HEK293 (cell line): ENCODE measurements around the gene SPON1.

ENCODE experiments used
- KLF7 ChIP-seq: fragments of 450-650 bp; formaldehyde crosslinking; IDR thresholded peaks from 2 replicates; pipeline ENCODE4 v1.5.1; 2016; ENCODE audit warnings: missing biosample characterization, missing genetic modification characterization, borderline replicate concordance
- MYNN ChIP-seq: fragments of 450-650 bp; formaldehyde crosslinking; IDR thresholded peaks from 2 replicates; pipeline ENCODE4 v1.5.1; 2016; ENCODE audit warnings: missing biosample characterization, missing genetic modification characterization, borderline replicate concordance
- PBX3 ChIP-seq: sonication (generic); formaldehyde crosslinking; IDR thresholded peaks from 2 replicates; pipeline ENCODE4 v1.8.1; 2022; ENCODE audit warnings: mild to moderate bottlenecking, moderate library complexity, missing genetic modification reagents
- PRDM10 ChIP-seq: fragments of 450-650 bp; formaldehyde crosslinking; IDR thresholded peaks from 2 replicates; pipeline ENCODE4 v1.5.1; 2016; ENCODE audit warnings: missing biosample characterization, missing genetic modification characterization
- SP7 ChIP-seq: fragments of 450-650 bp; formaldehyde crosslinking; IDR thresholded peaks from 2 replicates; pipeline ENCODE4 v1.5.1; 2016; ENCODE audit warnings: missing biosample characterization, missing genetic modification characterization
- YY2 ChIP-seq: fragments of 450-650 bp; formaldehyde crosslinking; IDR thresholded peaks from 2 replicates; pipeline ENCODE4 v1.5.1; 2016; ENCODE audit warnings: missing biosample characterization, missing genetic modification characterization
- ZBTB11 ChIP-seq: fragments of 450-650 bp; formaldehyde crosslinking; conservative IDR thresholded peaks from 2 replicates; pipeline ENCODE4 v1.5.1; 2016; ENCODE audit warnings: low read depth, missing biosample characterization, missing genetic modification characterization
- ZBTB8A ChIP-seq: fragments of 450-650 bp; formaldehyde crosslinking; IDR thresholded peaks from 2 replicates; pipeline ENCODE4 v1.5.1; 2016; ENCODE audit warnings: missing biosample characterization, missing genetic modification characterization
- ZNF121 ChIP-seq: fragments of 450-650 bp; formaldehyde crosslinking; IDR thresholded peaks from 2 replicates; pipeline ENCODE4 v1.5.1; 2016; ENCODE audit warnings: missing biosample characterization, missing genetic modification characterization
- ZNF2 ChIP-seq: fragments of 450-650 bp; formaldehyde crosslinking; IDR thresholded peaks from 2 replicates; pipeline ENCODE4 v1.5.1; 2016; ENCODE audit warnings: missing biosample characterization, missing genetic modification characterization
- ZNF221 ChIP-seq: fragments of 450-650 bp; formaldehyde crosslinking; IDR thresholded peaks from 2 replicates; pipeline ENCODE4 v1.5.1; 2017; ENCODE audit warnings: missing biosample characterization, missing genetic modification characterization, borderline replicate concordance
- ZNF266 ChIP-seq: fragments of 450-650 bp; formaldehyde crosslinking; IDR thresholded peaks from 2 replicates; pipeline ENCODE4 v1.5.1; 2016; ENCODE audit warnings: missing biosample characterization, missing genetic modification characterization, low read depth
- ZNF280C ChIP-seq: fragments of 450-650 bp; formaldehyde crosslinking; IDR thresholded peaks from 2 replicates; pipeline ENCODE4 v1.5.1; 2016; ENCODE audit warnings: missing biosample characterization, missing genetic modification characterization
- ZNF416 ChIP-seq: fragments of 450-650 bp; formaldehyde crosslinking; IDR thresholded peaks from 2 replicates; pipeline ENCODE4 v1.5.1; 2016; ENCODE audit warnings: missing biosample characterization, missing genetic modification characterization
- ZNF449 ChIP-seq: fragments of 450-650 bp; formaldehyde crosslinking; IDR thresholded peaks from 2 replicates; pipeline ENCODE4 v1.5.1; 2017; ENCODE audit warnings: missing biosample characterization, mild to moderate bottlenecking, missing genetic modification characterization, moderate library complexity
- ZNF510 ChIP-seq: fragments of 450-650 bp; formaldehyde crosslinking; IDR thresholded peaks from 2 replicates; pipeline ENCODE4 v1.5.1; 2018; ENCODE audit warnings: mild to moderate bottlenecking, missing genetic modification characterization, missing biosample characterization; ENCODE audit not compliant: insufficient replicate concordance
- ZNF521 ChIP-seq: fragments of 450-650 bp; formaldehyde crosslinking; IDR thresholded peaks from 2 replicates; pipeline ENCODE4 v1.5.1; 2017; ENCODE audit warnings: missing biosample characterization, mild to moderate bottlenecking, missing genetic modification characterization
- ZNF544 ChIP-seq: fragments of 450-650 bp; formaldehyde crosslinking; IDR thresholded peaks from 2 replicates; pipeline ENCODE4 v1.5.0; 2017; ENCODE audit warnings: missing biosample characterization, missing genetic modification characterization
- ZNF548 ChIP-seq: fragments of 450-650 bp; formaldehyde crosslinking; IDR thresholded peaks from 2 replicates; pipeline ENCODE4 v1.5.1; 2016; ENCODE audit warnings: missing biosample characterization, missing genetic modification characterization
- ZSCAN30 ChIP-seq: fragments of 450-650 bp; IDR thresholded peaks from 2 replicates; pipeline ENCODE4 v1.5.1; 2018; ENCODE audit warnings: missing biosample characterization, mild to moderate bottlenecking, missing genetic modification characterization, moderate library complexity
- ZXDB ChIP-seq: fragments of 450-650 bp; formaldehyde crosslinking; IDR thresholded peaks from 2 replicates; pipeline ENCODE4 v1.5.1; 2016; ENCODE audit warnings: missing biosample characterization, missing genetic modification characterization
- TF ChIP-seq, protein P1 (sequence below): fragments of 450-650 bp; formaldehyde crosslinking; IDR thresholded peaks from 2 replicates; pipeline ENCODE4 v1.5.1; 2016; ENCODE audit warnings: missing biosample characterization, missing genetic modification characterization
- TF ChIP-seq, protein P2 (sequence below): fragments of 450-650 bp; formaldehyde crosslinking; IDR thresholded peaks from 2 replicates; pipeline ENCODE4 v1.5.1; 2016; ENCODE audit warnings: missing biosample characterization, missing genetic modification characterization

The SPON1 gene

GRCh38 chr11:13928566-13929251 is 33.8 kb upstream of the SPON1 start (continued):
- no peak for TF ChIP-seq ZNF221 (tag by site-specific recombination)
- TF ChIP-seq, protein P1, sequence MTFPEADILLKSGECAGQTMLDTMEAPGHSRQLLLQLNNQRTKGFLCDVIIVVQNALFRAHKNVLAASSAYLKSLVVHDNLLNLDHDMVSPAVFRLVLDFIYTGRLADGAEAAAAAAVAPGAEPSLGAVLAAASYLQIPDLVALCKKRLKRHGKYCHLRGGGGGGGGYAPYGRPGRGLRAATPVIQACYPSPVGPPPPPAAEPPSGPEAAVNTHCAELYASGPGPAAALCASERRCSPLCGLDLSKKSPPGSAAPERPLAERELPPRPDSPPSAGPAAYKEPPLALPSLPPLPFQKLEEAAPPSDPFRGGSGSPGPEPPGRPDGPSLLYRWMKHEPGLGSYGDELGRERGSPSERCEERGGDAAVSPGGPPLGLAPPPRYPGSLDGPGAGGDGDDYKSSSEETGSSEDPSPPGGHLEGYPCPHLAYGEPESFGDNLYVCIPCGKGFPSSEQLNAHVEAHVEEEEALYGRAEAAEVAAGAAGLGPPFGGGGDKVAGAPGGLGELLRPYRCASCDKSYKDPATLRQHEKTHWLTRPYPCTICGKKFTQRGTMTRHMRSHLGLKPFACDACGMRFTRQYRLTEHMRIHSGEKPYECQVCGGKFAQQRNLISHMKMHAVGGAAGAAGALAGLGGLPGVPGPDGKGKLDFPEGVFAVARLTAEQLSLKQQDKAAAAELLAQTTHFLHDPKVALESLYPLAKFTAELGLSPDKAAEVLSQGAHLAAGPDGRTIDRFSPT (tag by site-specific recombination) = 0 out of 2 replicates have a peak, but pooled peaks have one; percentile 19
- no peak for TF ChIP-seq ZNF121 (tag by site-specific recombination)
- 0 out of 2 replicates have a peak, but pooled peaks have one; percentile 26 for TF ChIP-seq ZBTB8A (tag by site-specific recombination)
- TF ChIP-seq ZNF544 = no peak
- TF ChIP-seq, protein P2, sequence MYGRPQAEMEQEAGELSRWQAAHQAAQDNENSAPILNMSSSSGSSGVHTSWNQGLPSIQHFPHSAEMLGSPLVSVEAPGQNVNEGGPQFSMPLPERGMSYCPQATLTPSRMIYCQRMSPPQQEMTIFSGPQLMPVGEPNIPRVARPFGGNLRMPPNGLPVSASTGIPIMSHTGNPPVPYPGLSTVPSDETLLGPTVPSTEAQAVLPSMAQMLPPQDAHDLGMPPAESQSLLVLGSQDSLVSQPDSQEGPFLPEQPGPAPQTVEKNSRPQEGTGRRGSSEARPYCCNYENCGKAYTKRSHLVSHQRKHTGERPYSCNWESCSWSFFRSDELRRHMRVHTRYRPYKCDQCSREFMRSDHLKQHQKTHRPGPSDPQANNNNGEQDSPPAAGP (tag by site-specific recombination) = no peak
- 0 out of 2 replicates have a peak, but pooled peaks have one; percentile 18 for TF ChIP-seq ZNF449 (tag by site-specific recombination)
- TF ChIP-seq KLF7 = no peak
- no peak for TF ChIP-seq ZNF416 (tag by site-specific recombination)
- peak; percentile 79 for TF ChIP-seq ZXDB
- peak; percentile 11; the same call in 1 of the 2 replicates for TF ChIP-seq ZSCAN30
- no peak for TF ChIP-seq ZNF510 (tag by site-specific recombination)
- TF ChIP-seq ZNF521 (tag by site-specific recombination) = no peak
- no peak for TF ChIP-seq ZBTB11 (tag by site-specific recombination)
- no peak for TF ChIP-seq ZNF266
- TF ChIP-seq ZNF2 (tag by site-specific recombination) = 0 out of 2 replicates have a peak, but pooled peaks have one; percentile 57
- 0 out of 2 replicates have a peak, but pooled peaks have one; percentile 14 for TF ChIP-seq PRDM10
- TF ChIP-seq MYNN (tag by site-specific recombination) = no peak
- TF ChIP-seq PBX3 = no peak
- peak; percentile 36; the same call in 1 of the 2 replicates for TF ChIP-seq SP7 (tag by site-specific recombination)
- TF ChIP-seq ZNF280C (tag by site-specific recombination) = no peak
- no peak for TF ChIP-seq ZNF548 (tag by site-specific recombination)
- TF ChIP-seq YY2 (tag by site-specific recombination) = no peak
